ENCODE results near the gene MAT1A.

- no peak for TF ChIP-seq POLR2A (IDR thresholded peaks at IDR 0.05)
- TF ChIP-seq, protein P1, sequence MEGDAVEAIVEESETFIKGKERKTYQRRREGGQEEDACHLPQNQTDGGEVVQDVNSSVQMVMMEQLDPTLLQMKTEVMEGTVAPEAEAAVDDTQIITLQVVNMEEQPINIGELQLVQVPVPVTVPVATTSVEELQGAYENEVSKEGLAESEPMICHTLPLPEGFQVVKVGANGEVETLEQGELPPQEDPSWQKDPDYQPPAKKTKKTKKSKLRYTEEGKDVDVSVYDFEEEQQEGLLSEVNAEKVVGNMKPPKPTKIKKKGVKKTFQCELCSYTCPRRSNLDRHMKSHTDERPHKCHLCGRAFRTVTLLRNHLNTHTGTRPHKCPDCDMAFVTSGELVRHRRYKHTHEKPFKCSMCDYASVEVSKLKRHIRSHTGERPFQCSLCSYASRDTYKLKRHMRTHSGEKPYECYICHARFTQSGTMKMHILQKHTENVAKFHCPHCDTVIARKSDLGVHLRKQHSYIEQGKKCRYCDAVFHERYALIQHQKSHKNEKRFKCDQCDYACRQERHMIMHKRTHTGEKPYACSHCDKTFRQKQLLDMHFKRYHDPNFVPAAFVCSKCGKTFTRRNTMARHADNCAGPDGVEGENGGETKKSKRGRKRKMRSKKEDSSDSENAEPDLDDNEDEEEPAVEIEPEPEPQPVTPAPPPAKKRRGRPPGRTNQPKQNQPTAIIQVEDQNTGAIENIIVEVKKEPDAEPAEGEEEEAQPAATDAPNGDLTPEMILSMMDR (IDR thresholded peaks at IDR 0.05): no peak
Measured at GRCh38 chr10:80324086-80324485, 34.6 kb upstream of the MAT1A start.

All from testis (tissue), 2 donors.